HG03097 (cell line): Measurements from ENCODE around the gene STRA6.

Experiments
- ATAC-seq: cut with Tn5 transposase; IDR thresholded peaks from one replicate; pipeline ENCODE4 v1.9.1; 2021; ENCODE audit not compliant: unreplicated experiment, low FRiP score

The STRA6 gene

GRCh38 chr15:74135041-74135565 lies 67.5 kb downstream of the STRA6 start:
- ATAC-seq, result no peak

- ATAC-seq, result no peak
These were observed 68.1 kb downstream of the STRA6 start for GRCh38 chr15:74134387-74135027.

GRCh38 chr15:74133694-74134386 lies 68.7 kb downstream of the STRA6 start:
- no peak for ATAC-seq

- ATAC-seq, result no peak
These were observed 69.6 kb downstream of the STRA6 start for GRCh38 chr15:74132681-74133651.

GRCh38 chr15:74131628-74132413 lies 70.8 kb downstream of the STRA6 start:
- ATAC-seq, result no peak

GRCh38 chr15:74130849-74131627 lies 71.5 kb downstream of the STRA6 start:
- no peak for ATAC-seq

GRCh38 chr15:74130155-74130848 lies 72.3 kb downstream of the STRA6 start, which contains the start of gene ISLR2:
Gene ISLR2 (plus strand): TSS chr15:74130586. CDS start chr15:74132755, 2,169 bp downstream.
- ATAC-seq, result no peak

GRCh38 chr15:74129586-74130154 lies 72.9 kb downstream of the STRA6 start:
- no peak for ATAC-seq
